Upper lobe of right lung (tissue), 1 donor: ENCODE measurements around the gene UBR4. TPM values are rescaled to one million over a fixed set of nuclear protein-coding genes. Genes with fewer than 3 reads are reported as not detected.

ENCODE experiments used
- ATAC-seq: fragments of 200-7000 bp; cut with Tn5 transposase; one replicate; pipeline ENCODE4 v1.9.1; 2020; ENCODE audit warnings: mild to moderate bottlenecking, moderate library complexity
- DNase-seq: peaks from one replicate; pipeline ENCODE4 v3.0.0-alpha.2; 2020
- H3K27ac ChIP-seq: fragments of 200-600 bp; one replicate; pipeline ENCODE4 v1.8.0; 2022
- H3K27me3 ChIP-seq: fragments of 200-600 bp; one replicate; pipeline ENCODE4 v1.8.0; 2022; ENCODE audit warnings: mild to moderate bottlenecking
- H3K36me3 ChIP-seq: fragments of 200-600 bp; one replicate; pipeline ENCODE4 v1.8.0; 2022
- H3K4me1 ChIP-seq: fragments of 200-600 bp; one replicate; pipeline ENCODE4 v1.8.0; 2022
- H3K4me3 ChIP-seq: fragments of 200-600 bp; one replicate; pipeline ENCODE4 v1.8.0; 2022; ENCODE audit warnings: mild to moderate bottlenecking
- H3K9me3 ChIP-seq: fragments of 200-600 bp; one replicate; pipeline ENCODE4 v1.8.0; 2022
- CTCF ChIP-seq: fragments of 200-600 bp; IDR thresholded peaks from one replicate; pipeline ENCODE4 v1.8.0; 2022; ENCODE audit warnings: antibody characterized with exemption
- intact Hi-C: fragments of 100-400 bp; cut with DNase I; formaldehyde crosslinking; loops from one replicate; pipeline ENCODE4 v1.11.0; 2022
- total RNA-seq: library from RNA; stranded (reverse); fragmentation: NEBNext Ultra II Directional; extraction: Animal tissue kit (Norgen Biotek cat#: 25700); gene quantifications from one replicate; pipeline ENCODE4 v1.2.1, GENCODE V29; 2021
- donor health status: DM: no; HTN: yes; CAD: no; lungs with severe emphysema.

The UBR4 gene
- total RNA-seq, 1 donor from 2014 or later = 110 TPM

- no peaks in the 10 kb centered on the region for H3K9me3 ChIP-seq
- no peak for TF ChIP-seq CTCF
- peaks cover 100% of the 10 kb centered on the region for H3K36me3 ChIP-seq
- DNase-seq = no peak
- intact Hi-C loops = no loop called here
- no peaks in the 10 kb centered on the region for H3K4me1 ChIP-seq
- no peak overlapping the region for H3K27ac ChIP-seq
- no peak for ATAC-seq
- H3K27me3 ChIP-seq = no peaks in the 10 kb centered on the region
- H3K4me3 ChIP-seq = no peak overlapping the region
Observed at GRCh38 chr1:19120070-19120469, 90.0 kb downstream of the UBR4 start.

GRCh38 chr1:19115082-19115808, 94.8 kb downstream of the UBR4 start:
- Histone ChIP-seq H3K27me3 (no peaks in the 10 kb centered on the region), H3K9me3 (no peaks in the 10 kb centered on the region), H3K4me3 (no peak overlapping the region), H3K4me1 (no peaks in the 10 kb centered on the region), H3K36me3 (peaks cover 100% of the 10 kb centered on the region), H3K27ac (no peak overlapping the region)
- DNase-seq = no peak
- TF ChIP-seq CTCF = no peak
- ATAC-seq = no peak
- intact Hi-C loops = no loop called here

- H3K27me3 ChIP-seq = no peaks in the 10 kb centered on the region
Observed at GRCh38 chr1:19113697-19114092, 96.4 kb downstream of the UBR4 start.

GRCh38 chr1:19112891-19113696, 97.0 kb downstream of the UBR4 start:
- no peaks in the 10 kb centered on the region for H3K9me3 ChIP-seq
- H3K27me3 ChIP-seq = no peaks in the 10 kb centered on the region
- ATAC-seq (no peak), DNase-seq (no peak)
- intact Hi-C loops = no loop called here
- H3K36me3 ChIP-seq = peaks cover 100% of the 10 kb centered on the region
- no peak for TF ChIP-seq CTCF
- H3K27ac ChIP-seq = no peak overlapping the region
- no peaks in the 10 kb centered on the region for H3K4me1 ChIP-seq
- H3K4me3 ChIP-seq = no peak overlapping the region

More at GRCh38 chr1:19113697-19114092, 96.4 kb downstream of the UBR4 start:
- ATAC-seq (peak; percentile 39), DNase-seq (no peak)
- Histone ChIP-seq H3K9me3 (no peaks in the 10 kb centered on the region), H3K36me3 (peaks cover 100% of the 10 kb centered on the region), H3K27ac (no peak overlapping the region), H3K4me3 (no peak overlapping the region), H3K4me1 (no peaks in the 10 kb centered on the region)
- intact Hi-C loops = no loop called here
- peak; percentile 27 for TF ChIP-seq CTCF

GRCh38 chr1:19110257-19110927, 99.7 kb downstream of the UBR4 start:
- Histone ChIP-seq H3K27ac (no peak overlapping the region), H3K4me1 (no peaks in the 10 kb centered on the region), H3K36me3 (peaks cover 100% of the 10 kb centered on the region), H3K4me3 (no peak overlapping the region), H3K27me3 (no peaks in the 10 kb centered on the region), H3K9me3 (no peaks in the 10 kb centered on the region)
- ATAC-seq (no peak), DNase-seq (no peak)
- no peak for TF ChIP-seq CTCF
- intact Hi-C loops = no loop called here
